Lower leg skin (tissue), 4 donors: ENCODE data around the gene PTPRN2. TPM values are rescaled to one million over a fixed set of nuclear protein-coding genes. Genes with fewer than 3 reads are reported as not detected.

Experiments
- DNase-seq, 2 donors: peaks; one replicate each; pipeline ENCODE4 v3.0.0-alpha.2; 2019; ENCODE audit warnings: low spot score in 2 of 2
- H3K4me3 ChIP-seq: fragments of 200-600 bp; sonication (generic); 2 replicates; pipeline ENCODE4 v1.5.1; 2017; ENCODE audit warnings: mild to moderate bottlenecking, low read depth; ENCODE audit not compliant: poor library complexity, severe bottlenecking
- POLR2A ChIP-seq, 2 donors: fragments of 450-650 bp; IDR thresholded peaks; one replicate each; pipeline ENCODE4 v1.6.1; 2016 to 2017; ENCODE audit warnings: antibody characterized with exemption in 2 of 2, mild to moderate bottlenecking in 1 of 2, moderate library complexity in 1 of 2
- WGBS, 2 donors: methylation state at CpG; one replicate each; pipeline ENCODE4 v1.1.5; 2018; 5-methylcytosine and 5-hydroxymethylcytosine counted together
- intact Hi-C: fragments of 100-400 bp; cut with DNase I; formaldehyde crosslinking; loops from one replicate; pipeline ENCODE4 v1.15.0; 2023; ENCODE audit warnings: low total_unique reads
- total RNA-seq, 4 donors: library from RNA; depleted of rRNA; stranded (reverse); fragments of >200 nt; gene quantifications; one replicate each; pipeline ENCODE4 v1.1.0, GENCODE V29; 2016
- TF ChIP-seq, protein P1 (sequence below), 3 donors: fragments of 450-650 bp; IDR thresholded peaks; one replicate each; pipeline ENCODE4 v1.5.1; 2016; ENCODE audit warnings: antibody characterized with exemption in 3 of 3, mild to moderate bottlenecking in 3 of 3, moderate library complexity in 2 of 3

The PTPRN2 gene
- total RNA-seq, 4 donors from 2014 or later, result 0.11 to 1.6 (median 0.92) TPM

DNA sequence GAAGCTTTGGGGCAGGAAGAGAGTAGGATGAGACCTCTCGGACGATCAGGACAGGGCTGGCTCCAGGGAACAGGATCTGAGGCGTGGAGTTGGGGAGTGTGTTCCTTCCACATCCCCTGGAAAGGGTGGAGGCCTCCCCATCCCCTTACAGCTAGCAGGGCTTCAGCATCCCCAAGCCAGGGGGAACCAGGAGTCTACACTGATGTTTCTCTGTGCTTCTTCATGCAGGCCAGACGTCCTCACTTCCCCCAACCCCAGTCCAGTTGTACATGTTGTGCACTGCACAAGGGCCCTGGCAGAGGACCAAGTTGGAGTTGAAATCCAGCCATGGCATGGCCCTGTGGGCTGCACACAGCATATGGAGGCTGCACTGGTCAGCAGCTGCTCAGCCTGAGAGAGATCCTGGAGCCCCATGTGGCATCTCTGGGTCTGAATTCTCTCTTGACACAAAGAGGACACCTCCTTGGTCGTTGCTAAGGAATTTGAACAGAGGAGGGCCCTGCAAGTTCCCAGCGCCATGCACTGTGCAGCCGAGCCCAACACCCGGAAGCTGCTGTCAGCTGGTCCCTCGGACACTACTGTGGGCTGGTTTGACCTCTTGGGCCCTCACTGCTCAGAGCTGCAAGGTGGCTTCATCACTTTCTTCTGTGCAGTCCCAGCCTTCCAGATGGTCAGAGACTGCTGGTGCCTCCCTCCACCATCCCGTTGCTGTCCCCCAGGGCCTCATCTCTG, 1069.7 kb downstream of the PTPRN2 start:
- H3K4me3 ChIP-seq, result no peak overlapping the region
- TF ChIP-seq, protein P1, sequence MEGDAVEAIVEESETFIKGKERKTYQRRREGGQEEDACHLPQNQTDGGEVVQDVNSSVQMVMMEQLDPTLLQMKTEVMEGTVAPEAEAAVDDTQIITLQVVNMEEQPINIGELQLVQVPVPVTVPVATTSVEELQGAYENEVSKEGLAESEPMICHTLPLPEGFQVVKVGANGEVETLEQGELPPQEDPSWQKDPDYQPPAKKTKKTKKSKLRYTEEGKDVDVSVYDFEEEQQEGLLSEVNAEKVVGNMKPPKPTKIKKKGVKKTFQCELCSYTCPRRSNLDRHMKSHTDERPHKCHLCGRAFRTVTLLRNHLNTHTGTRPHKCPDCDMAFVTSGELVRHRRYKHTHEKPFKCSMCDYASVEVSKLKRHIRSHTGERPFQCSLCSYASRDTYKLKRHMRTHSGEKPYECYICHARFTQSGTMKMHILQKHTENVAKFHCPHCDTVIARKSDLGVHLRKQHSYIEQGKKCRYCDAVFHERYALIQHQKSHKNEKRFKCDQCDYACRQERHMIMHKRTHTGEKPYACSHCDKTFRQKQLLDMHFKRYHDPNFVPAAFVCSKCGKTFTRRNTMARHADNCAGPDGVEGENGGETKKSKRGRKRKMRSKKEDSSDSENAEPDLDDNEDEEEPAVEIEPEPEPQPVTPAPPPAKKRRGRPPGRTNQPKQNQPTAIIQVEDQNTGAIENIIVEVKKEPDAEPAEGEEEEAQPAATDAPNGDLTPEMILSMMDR (IDR thresholded peaks at IDR 0.05), result no peak
- no peak for TF ChIP-seq POLR2A (IDR thresholded peaks at IDR 0.05)
- DNase-seq, result peak in 1 of 2 donors; percentile 66
- intact Hi-C loops, result no loop called here
- WGBS, 2 donors, result 61 to 70% methylated on average over 10 of the region's 10 CpGs

DNA sequence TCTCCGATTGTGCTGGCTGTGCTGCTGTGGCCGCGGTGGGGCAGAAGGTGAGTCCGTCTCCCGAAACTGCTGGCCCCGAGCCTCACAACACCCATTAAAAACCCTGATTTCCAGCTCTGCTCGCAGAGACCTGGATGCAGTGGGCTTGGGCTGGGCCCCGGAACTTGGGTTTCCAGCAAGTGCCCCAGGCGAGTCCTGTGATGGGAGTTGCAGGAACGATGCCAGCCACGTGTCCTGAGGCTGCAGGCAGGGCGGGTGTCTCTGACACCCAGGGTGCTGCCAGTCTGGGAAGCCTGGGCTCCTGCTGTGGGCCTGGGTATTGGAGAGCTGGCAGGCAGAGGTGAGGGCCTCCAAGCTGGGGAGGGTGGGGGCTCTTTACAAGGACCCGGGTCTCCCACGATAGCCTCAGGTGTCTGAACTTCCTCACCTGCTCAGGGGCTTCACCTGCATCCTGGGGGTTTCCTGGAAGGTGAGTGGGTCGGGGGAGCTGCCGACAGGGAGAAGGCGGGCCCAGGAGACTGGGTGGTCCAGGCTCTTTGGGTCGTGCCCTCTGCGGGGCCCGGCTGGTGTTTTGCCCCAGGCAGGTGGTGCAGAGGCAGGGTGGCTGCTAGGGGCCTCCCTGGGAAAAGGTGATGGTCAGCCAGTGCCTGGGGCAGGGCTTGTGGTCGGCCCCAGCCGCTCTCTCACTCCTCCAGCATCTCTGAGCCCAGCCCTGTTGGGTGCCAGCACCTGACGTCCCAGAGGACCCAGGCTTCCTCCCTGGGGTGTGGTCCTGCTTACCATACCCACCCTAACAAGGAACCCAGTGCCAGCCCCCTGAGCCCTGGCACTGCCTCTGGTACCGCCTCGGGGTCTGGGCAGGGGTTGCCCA, 1070.5 kb downstream of the PTPRN2 start:
- WGBS, 2 donors, result 69 to 82% methylated on average over 21 to 22 of the region's 25 CpGs
- peak in 1 of 2 donors; percentile 70 for DNase-seq
- no peak overlapping the region for H3K4me3 ChIP-seq
- TF ChIP-seq, protein P1 (IDR thresholded peaks at IDR 0.05), result no peak
- TF ChIP-seq POLR2A (IDR thresholded peaks at IDR 0.05), result no peak
- intact Hi-C loops, result no loop called here

GRCh38 chr7:157516311-157516710, 1071.3 kb downstream of the PTPRN2 start:
- H3K4me3 ChIP-seq, result no peak overlapping the region
- TF ChIP-seq POLR2A (IDR thresholded peaks at IDR 0.05), result no peak
- TF ChIP-seq, protein P1 (IDR thresholded peaks at IDR 0.05), result no peak
- 70 to 76% methylated on average over 13 of the region's 13 CpGs for WGBS, 2 donors
- DNase-seq, result peak in 1 of 2 donors; percentile 63
- intact Hi-C loops, result no loop called here

DNA sequence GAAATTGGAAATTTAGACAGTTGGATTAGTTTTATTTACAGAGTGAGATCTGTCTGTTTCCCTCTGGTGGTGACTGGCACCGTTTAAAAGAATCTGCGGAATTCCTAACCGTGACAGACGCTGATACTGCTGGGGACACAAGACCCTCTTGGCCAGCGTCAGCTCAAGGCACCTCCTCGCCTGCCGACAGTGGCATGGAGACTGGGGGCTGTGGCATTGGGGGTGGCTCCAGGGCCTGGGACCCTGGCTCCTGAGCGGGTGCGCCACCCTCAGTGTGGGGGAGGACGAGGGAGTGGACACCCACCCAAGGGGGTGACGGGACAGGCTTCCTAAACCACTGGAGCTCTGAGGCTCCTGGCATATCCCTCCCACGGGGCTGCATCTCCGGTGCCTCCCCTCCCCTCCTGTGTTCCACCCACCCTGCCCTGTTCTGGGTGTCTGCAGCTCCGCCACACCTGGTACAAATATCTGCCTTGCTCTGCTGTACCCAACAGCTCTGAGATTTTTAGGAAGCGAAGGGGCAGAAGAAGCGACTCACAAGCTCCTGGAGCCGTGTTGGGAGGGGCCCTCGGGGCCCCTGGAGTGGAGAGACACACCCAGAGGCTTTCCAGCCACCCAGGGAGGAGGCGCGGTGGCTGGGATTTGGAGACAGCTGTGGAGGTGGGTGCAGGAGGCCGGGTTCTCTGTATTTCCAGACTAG, 1072.1 kb downstream of the PTPRN2 start:
- peak in 1 of 2 donors; percentile 56 for DNase-seq
- 45 to 65% methylated on average over 18 to 21 of the region's 21 CpGs for WGBS, 2 donors
- TF ChIP-seq, protein P1 (IDR thresholded peaks at IDR 0.05), result no peak
- TF ChIP-seq POLR2A (IDR thresholded peaks at IDR 0.05), result no peak
- intact Hi-C loops, result no loop called here
- no peak overlapping the region for H3K4me3 ChIP-seq

DNA sequence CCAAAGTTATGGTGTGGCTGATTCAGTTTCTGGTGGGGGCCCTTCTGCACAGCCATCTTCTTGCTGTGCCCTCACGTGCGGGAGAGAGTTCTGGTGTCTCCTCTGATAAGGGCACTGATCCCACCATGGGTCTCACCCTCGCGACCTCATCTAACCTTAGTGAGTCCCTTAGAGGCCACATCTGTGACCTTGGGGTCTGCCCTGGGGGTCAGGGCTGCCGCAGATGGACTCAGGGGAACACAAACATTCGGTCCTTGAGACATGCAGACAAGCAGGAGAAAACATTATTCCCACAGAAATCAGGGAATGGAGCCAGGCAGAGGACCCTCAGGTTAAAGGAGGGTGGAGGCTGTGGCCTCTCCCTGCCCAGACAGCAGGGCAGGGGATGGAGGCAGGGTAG, 1072.9 kb downstream of the PTPRN2 start:
- H3K4me3 ChIP-seq, result no peak overlapping the region

More for the DNA sequence above, 1072.9 kb downstream of the PTPRN2 start:
- intact Hi-C loops, result no loop called here
- DNase-seq, result peak in 1 of 2 donors; percentile 14
- 75 to 79% methylated on average over 5 to 6 of the region's 6 CpGs for WGBS, 2 donors
- TF ChIP-seq, protein P1 (IDR thresholded peaks at IDR 0.05), result no peak
- TF ChIP-seq POLR2A (IDR thresholded peaks at IDR 0.05), result no peak
